Amygdala (tissue), 56 donors: Measurements from ENCODE around the gene ZNF101.
"Not testable (repeated sequence)": the region's sequence is repeated elsewhere in the genome, so short reads cannot be mapped to it uniquely, and the experiment has no call there.

ENCODE experiments used
- DNase-seq, 56 donors: peaks; one replicate each; lab custom pipeline; 2025; lab: John Stamatoyannopoulos, UW

Gene ZNF101

GRCh38 chr19:19657397-19657783, 11.2 kb upstream of the ZNF101 start:
- DNase-seq = peak in 31 of 56 donors; percentile 5 to 71 (median 36)

- DNase-seq = no peak
These were observed 8.9 kb upstream of the ZNF101 start for GRCh38 chr19:19659646-19660245.

GRCh38 chr19:19661141-19661674, 7.4 kb upstream of the ZNF101 start:
- DNase-seq = no peak

- DNase-seq = peak in 4 of 56 donors; percentile 7 to 33 (median 20)
These were observed 6.9 kb upstream of the ZNF101 start for GRCh38 chr19:19661675-19662251.

GRCh38 chr19:19662344-19662743, 6.3 kb upstream of the ZNF101 start:
- no peak for DNase-seq

- DNase-seq = no peak
These were observed 5.8 kb upstream of the ZNF101 start for GRCh38 chr19:19662871-19663255.

- DNase-seq = peak; percentile 80 to 100 (median 96)
These were observed 5.2 kb upstream of the ZNF101 start, which contains the start of gene ATP13A1 for GRCh38 chr19:19663256-19664120. Gene ATP13A1 (minus strand): TSS chr19:19663676. CDS start chr19:19663666, 10 bp downstream.

- DNase-seq = not testable (repeated sequence)
These were observed 3.2 kb upstream of the ZNF101 start for GRCh38 chr19:19665420-19665948.

- no peak for DNase-seq
These were observed 1.5 kb downstream of the ZNF101 start for GRCh38 chr19:19670070-19670551.

- no peak for DNase-seq
These were observed 4.2 kb downstream of the ZNF101 start for GRCh38 chr19:19672816-19673215.

GRCh38 chr19:19674315-19674714, 5.7 kb downstream of the ZNF101 start:
- DNase-seq = no peak

GRCh38 chr19:19677579-19677978, 8.9 kb downstream of the ZNF101 start:
- DNase-seq = no peak

GRCh38 chr19:19679176-19680073, 10.8 kb downstream of the ZNF101 start:
- DNase-seq = no peak

- not testable (repeated sequence) for DNase-seq
These were observed 17.5 kb downstream of the ZNF101 start for GRCh38 chr19:19686119-19686518.

GRCh38 chr19:19686580-19686979, 17.9 kb downstream of the ZNF101 start:
- no peak for DNase-seq

GRCh38 chr19:19687090-19687489, 18.5 kb downstream of the ZNF101 start:
- no peak for DNase-seq

- DNase-seq = not testable (repeated sequence)
These were observed 20.4 kb downstream of the ZNF101 start for GRCh38 chr19:19689023-19689422.

GRCh38 chr19:19691683-19692082, 23.0 kb downstream of the ZNF101 start:
- DNase-seq = no peak

- no peak for DNase-seq
These were observed 27.7 kb downstream of the ZNF101 start for GRCh38 chr19:19696386-19696785.

GRCh38 chr19:19697589-19697988, 28.9 kb downstream of the ZNF101 start:
- no peak for DNase-seq
